OCI-LY7 (cell line): ENCODE data around the gene AFDN. TPM values are rescaled to one million over a fixed set of nuclear protein-coding genes. Genes with fewer than 3 reads are reported as not detected.

Experiments
- BruUV-seq: library from RNA; stranded (reverse); fragments of 400-500 nt; replicated peaks from 2 replicates; lab custom pipeline; 2021; lab: Mats Ljungman, UMichigan
- CTCF ChIA-PET: fragments of 300-600 bp; sonication (Branson Sonifier 250); formaldehyde crosslinking; loops from one replicate; lab custom pipeline; 2022; ENCODE audit warnings: antibody characterized with exemption; ENCODE audit not compliant: unreplicated experiment; lab: Charles Lee
- POLR2A ChIA-PET: fragments of 300-600 bp; sonication (Branson Sonifier 250); formaldehyde crosslinking; loops from one replicate; lab custom pipeline; 2022; ENCODE audit warnings: antibody characterized with exemption; lab: Charles Lee
- DNase-seq: peaks from one replicate; pipeline ENCODE4 v3.0.0-alpha.2; 2015; ENCODE audit warnings: low spot score
- H2AFZ ChIP-seq: fragments of 200-600 bp; sonication (generic), shearing (Covaris generic); 2 replicates; pipeline ENCODE4 v1.6.1; 2014; ENCODE audit warnings: mild to moderate bottlenecking, antibody characterized with exemption, low read length, moderate library complexity
- H3K27ac ChIP-seq: fragments of 200-600 bp; sonication (generic); 2 replicates; pipeline ENCODE4 v1.5.1; 2014; ENCODE audit warnings: mixed run types, low read depth, mild to moderate bottlenecking, moderate library complexity, low read length, inconsistent platforms; ENCODE audit not compliant: poor library complexity, severe bottlenecking
- H3K36me3 ChIP-seq: fragments of 200-600 bp; sonication (generic); 2 replicates; pipeline ENCODE4 v1.6.1; 2014; ENCODE audit warnings: mild to moderate bottlenecking, antibody characterized with exemption, low read length, moderate library complexity, mixed read lengths; ENCODE audit not compliant: insufficient read depth
- H3K4me1 ChIP-seq: fragments of 200-600 bp; sonication (generic); 2 replicates; pipeline ENCODE4 v1.5.1; 2014; ENCODE audit warnings: mild to moderate bottlenecking, low read length; ENCODE audit not compliant: insufficient read depth, poor library complexity, severe bottlenecking
- H3K4me2 ChIP-seq: fragments of 200-600 bp; sonication (generic); 2 replicates; pipeline ENCODE4 v1.6.1; 2014; ENCODE audit warnings: mild to moderate bottlenecking, low read length
- H3K4me3 ChIP-seq: fragments of 200-600 bp; sonication (generic); 2 replicates; pipeline ENCODE4 v1.5.1; 2014; ENCODE audit warnings: mild to moderate bottlenecking, low read depth, low read length; ENCODE audit not compliant: poor library complexity, severe bottlenecking
- H3K79me2 ChIP-seq: fragments of 200-600 bp; sonication (generic); 2 replicates; pipeline ENCODE4 v1.6.1; 2016; ENCODE audit warnings: low read depth, mild to moderate bottlenecking, low read length, moderate library complexity, mixed read lengths; ENCODE audit not compliant: insufficient read depth
- H3K9me2 ChIP-seq: fragments of 200-600 bp; sonication (generic); 2 replicates; pipeline ENCODE4 v1.6.1; 2016; ENCODE audit warnings: mild to moderate bottlenecking, low read length, mixed read lengths; ENCODE audit not compliant: insufficient read depth
- H3K9me3 ChIP-seq: fragments of 200-600 bp; sonication (generic); 2 replicates; pipeline ENCODE4 v1.6.1; 2014; ENCODE audit warnings: mild to moderate bottlenecking, mixed run types, low read length, mixed read lengths
- H4K20me1 ChIP-seq: fragments of 200-600 bp; sonication (generic); 2 replicates; pipeline ENCODE4 v1.6.1; 2014; ENCODE audit warnings: mild to moderate bottlenecking, antibody characterized with exemption, low read length, moderate library complexity, mixed read lengths; ENCODE audit not compliant: insufficient read depth
- EZH2phosphoT487 ChIP-seq: fragments of 200-600 bp; sonication (generic); IDR thresholded peaks from 2 replicates; pipeline ENCODE4 v1.6.1; 2018; ENCODE audit warnings: low read depth, borderline replicate concordance, mild to moderate bottlenecking, mixed run types, antibody characterized with exemption, low read length, moderate library complexity, mixed read lengths
- intact Hi-C: fragments of 100-400 bp; cut with micrococcal nuclease; formaldehyde crosslinking; loops from one replicate; pipeline ENCODE4 v1.10.0; 2022; ENCODE audit not compliant: unreplicated experiment
- total RNA-seq, 2 experiments: library from RNA; depleted of rRNA in 1 of 2; stranded (reverse); fragments of >200 nt in 1 of 2; shearing (Covaris generic) in 1 of 2; gene quantifications; 2 replicates each; pipeline ENCODE4 v1.2.3, GENCODE V29; 2014 to 2022
- TF ChIP-seq, protein P1 (sequence below): fragments of 200-600 bp; sonication (generic); conservative IDR thresholded peaks from 2 replicates; pipeline ENCODE4 v1.5.1; 2014; ENCODE audit warnings: mild to moderate bottlenecking, antibody characterized with exemption, low read length, moderate library complexity, mixed read lengths

The AFDN gene
- total RNA-seq, 2 experiments from 2014 or later, result 43.6 to 71.6 TPM

DNA sequence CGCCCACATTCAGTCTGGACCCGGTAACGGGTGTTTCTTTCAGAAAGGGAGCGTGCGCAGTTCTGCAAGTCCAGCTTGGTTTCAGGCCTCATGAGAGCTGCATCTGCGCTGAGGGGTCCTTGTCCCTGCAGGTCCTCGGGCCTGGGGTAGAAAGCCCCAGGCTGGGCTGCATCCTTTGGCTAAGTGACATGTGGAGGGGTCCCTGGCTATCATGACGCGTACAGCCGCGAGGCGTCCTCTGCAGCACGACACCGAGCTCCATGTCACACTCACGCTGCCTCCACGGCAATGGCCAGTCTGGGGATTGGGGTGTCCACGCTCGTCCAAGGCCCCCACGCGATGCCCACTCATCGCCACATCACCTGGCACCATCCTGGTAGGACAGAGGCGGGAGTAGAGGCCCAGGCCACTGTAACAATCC, 169.0 kb downstream of the AFDN start:
- no peaks in the 10 kb centered on the region for H3K9me2 ChIP-seq
- H3K36me3 ChIP-seq, result no peaks in the 10 kb centered on the region
- H4K20me1 ChIP-seq, result no peaks in the 10 kb centered on the region
- POLR2A ChIA-PET, result interaction anchor here (0.7 kb wide), 1 partner anchor 1822 kb away, joined by 3 read pairs; no protein-coding TSS in a partner anchor
- CTCF ChIA-PET, result no interaction called here
- no peaks in the 10 kb centered on the region for H3K79me2 ChIP-seq
- no peak overlapping the region for H3K4me2 ChIP-seq
- BruUV-seq, result no TSS peak
- intact Hi-C loops, result no loop called here
- DNase-seq, result no peak
- no peaks in the 10 kb centered on the region for H3K9me3 ChIP-seq
- TF ChIP-seq EZH2phosphoT487, result no peak
- TF ChIP-seq, protein P1, sequence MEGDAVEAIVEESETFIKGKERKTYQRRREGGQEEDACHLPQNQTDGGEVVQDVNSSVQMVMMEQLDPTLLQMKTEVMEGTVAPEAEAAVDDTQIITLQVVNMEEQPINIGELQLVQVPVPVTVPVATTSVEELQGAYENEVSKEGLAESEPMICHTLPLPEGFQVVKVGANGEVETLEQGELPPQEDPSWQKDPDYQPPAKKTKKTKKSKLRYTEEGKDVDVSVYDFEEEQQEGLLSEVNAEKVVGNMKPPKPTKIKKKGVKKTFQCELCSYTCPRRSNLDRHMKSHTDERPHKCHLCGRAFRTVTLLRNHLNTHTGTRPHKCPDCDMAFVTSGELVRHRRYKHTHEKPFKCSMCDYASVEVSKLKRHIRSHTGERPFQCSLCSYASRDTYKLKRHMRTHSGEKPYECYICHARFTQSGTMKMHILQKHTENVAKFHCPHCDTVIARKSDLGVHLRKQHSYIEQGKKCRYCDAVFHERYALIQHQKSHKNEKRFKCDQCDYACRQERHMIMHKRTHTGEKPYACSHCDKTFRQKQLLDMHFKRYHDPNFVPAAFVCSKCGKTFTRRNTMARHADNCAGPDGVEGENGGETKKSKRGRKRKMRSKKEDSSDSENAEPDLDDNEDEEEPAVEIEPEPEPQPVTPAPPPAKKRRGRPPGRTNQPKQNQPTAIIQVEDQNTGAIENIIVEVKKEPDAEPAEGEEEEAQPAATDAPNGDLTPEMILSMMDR, result no peak
- no peak overlapping the region for H3K4me3 ChIP-seq
- H3K4me1 ChIP-seq, result no peaks in the 10 kb centered on the region
- H2AFZ ChIP-seq, result no peak overlapping the region
- no peak overlapping the region for H3K27ac ChIP-seq

DNA sequence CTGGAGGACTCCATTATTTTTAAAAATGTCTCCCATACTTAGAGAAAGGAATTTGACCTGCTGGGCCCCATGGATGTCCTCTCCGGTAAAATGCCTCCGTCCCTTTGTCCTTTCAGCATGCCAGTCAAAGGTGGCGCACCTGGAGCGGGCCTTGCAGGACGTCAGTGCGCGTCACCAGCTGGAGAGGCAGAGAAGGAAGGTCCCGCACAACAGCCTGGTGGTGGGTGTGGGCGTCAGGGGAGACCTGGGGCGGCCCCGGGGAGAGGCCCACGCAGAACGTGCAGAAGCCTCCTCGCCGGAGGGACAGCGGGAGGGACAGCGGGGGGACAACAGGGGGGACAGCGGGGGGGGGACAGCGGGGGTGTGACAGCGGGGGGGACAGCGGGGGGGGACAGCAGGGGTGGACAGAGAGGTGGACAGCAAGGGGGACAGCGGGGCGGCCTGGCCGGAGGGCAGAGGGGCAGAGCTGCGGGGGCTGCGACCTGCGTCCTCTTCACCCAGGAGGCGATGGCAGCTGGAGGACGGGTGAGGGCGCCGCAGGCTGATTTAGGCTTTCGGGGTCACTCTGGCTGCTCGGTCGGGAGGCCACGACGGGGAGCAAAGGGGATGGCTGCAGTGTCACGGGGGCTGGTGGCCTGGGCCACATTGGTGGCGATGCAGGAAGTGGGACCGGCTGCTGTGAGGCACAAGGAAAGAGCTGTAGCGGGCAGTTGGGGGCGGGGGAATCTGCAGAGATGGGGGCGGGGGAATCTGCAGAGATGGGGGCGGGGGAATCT, 169.9 kb downstream of the AFDN start:
- Histone ChIP-seq H3K27ac (no peak overlapping the region), H3K4me1 (no peaks in the 10 kb centered on the region), H4K20me1 (no peaks in the 10 kb centered on the region), H3K4me3 (no peak overlapping the region), H3K79me2 (no peaks in the 10 kb centered on the region), H3K9me3 (no peaks in the 10 kb centered on the region), H2AFZ (no peak overlapping the region), H3K9me2 (no peaks in the 10 kb centered on the region), H3K36me3 (no peaks in the 10 kb centered on the region), H3K4me2 (no peak overlapping the region)
- CTCF ChIA-PET, result no interaction called here
- POLR2A ChIA-PET, result no interaction called here
- no TSS peak for BruUV-seq
- no peak for TF ChIP-seq EZH2phosphoT487
- TF ChIP-seq, protein P1, result no peak
- no peak for DNase-seq
- intact Hi-C loops, result no loop called here

DNA sequence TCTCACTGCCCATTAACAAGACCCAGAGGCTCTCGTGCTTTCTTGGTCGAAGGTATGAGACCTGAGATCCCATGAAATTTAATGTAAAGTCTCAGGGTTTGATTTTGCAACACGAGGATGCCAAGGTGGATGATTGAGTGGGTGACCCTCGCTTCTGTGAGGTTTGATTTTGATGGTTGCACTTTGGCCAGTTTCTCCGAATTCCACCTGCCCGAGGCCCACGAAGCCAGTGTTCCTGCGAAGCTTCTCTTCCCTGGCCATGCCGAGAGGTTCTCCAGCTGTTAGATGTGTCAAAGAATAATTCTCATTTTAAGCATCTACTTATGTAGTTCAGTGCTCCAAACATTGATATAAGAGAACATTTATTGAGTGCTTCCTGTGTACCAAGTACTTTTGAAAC, 170.9 kb downstream of the AFDN start, which contains the start of gene KIF25:
Gene KIF25 (plus strand): TSS at position 30 of the 400 bp plus-strand sequence. CDS start 31,915 bp downstream, outside the sequence.
- CTCF ChIA-PET, result no interaction called here
- no peak for DNase-seq

More for the DNA sequence above, 170.9 kb downstream of the AFDN start, which contains the start of gene KIF25:
- intact Hi-C loops, result no loop called here
- POLR2A ChIA-PET, result no interaction called here
- H3K79me2 ChIP-seq, result no peaks in the 10 kb centered on the region
- no peaks in the 10 kb centered on the region for H3K9me3 ChIP-seq
- no peaks in the 10 kb centered on the region for H3K4me1 ChIP-seq
- BruUV-seq, result no TSS peak
- H3K27ac ChIP-seq, result no peak within 1 kb of the TSS
- TF ChIP-seq, protein P1, result no peak
- no peak for TF ChIP-seq EZH2phosphoT487
- H4K20me1 ChIP-seq, result no peaks in the 10 kb centered on the region
- no peaks in the 10 kb centered on the region for H3K9me2 ChIP-seq
- H3K4me2 ChIP-seq, result no peak within 1 kb of the TSS
- no peak within 1 kb of the TSS for H3K4me3 ChIP-seq
- H3K36me3 ChIP-seq, result no peaks in the 10 kb centered on the region
- no peak within 1 kb of the TSS for H2AFZ ChIP-seq
